OCI-LY1 (cell line): Measurements from ENCODE around the gene PRKCZ.

ENCODE experiments used
- CTCF ChIP-seq: fragments of 200-600 bp; sonication (generic), shearing (Covaris generic); IDR thresholded peaks from 2 replicates; pipeline ENCODE4 v1.5.1; 2017; ENCODE audit warnings: mild to moderate bottlenecking, antibody characterized with exemption, low read length, moderate library complexity, mixed read lengths
- EZH2 ChIP-seq: fragments of 200-600 bp; sonication (generic), shearing (Covaris generic); IDR thresholded peaks from 2 replicates; pipeline ENCODE4 v1.8.0; 2017; ENCODE audit warnings: borderline replicate concordance, mixed run types, mild to moderate bottlenecking, antibody characterized with exemption, low read length, moderate library complexity, mixed read lengths

- TF ChIP-seq CTCF: no peak
- no peak for TF ChIP-seq EZH2
Observed at GRCh38 chr1:2180297-2181245, 130.4 kb downstream of the PRKCZ start.
